DMS153 (cell line): Measurements from ENCODE around the gene C1GALT1C1L.
"Not testable (repeated sequence)": the region's sequence is repeated elsewhere in the genome, so short reads cannot be mapped to it uniquely, and the experiment has no call there.

Source experiments
- DNase-seq: peaks from one replicate; lab custom pipeline; 2025; lab: John Stamatoyannopoulos, UW

The C1GALT1C1L gene

GRCh38 chr2:43676322-43677050 lies at the start of gene C1GALT1C1L:
C1GALT1C1L (minus strand) TSS chr2:43676429; CDS start chr2:43676322, 107 bp downstream.
- no peak for DNase-seq

GRCh38 chr2:43725711-43726246 lies 49.5 kb upstream of the C1GALT1C1L start:
- DNase-seq = no peak

- no peak for DNase-seq
These were observed 48.7 kb upstream of the C1GALT1C1L start for GRCh38 chr2:43724728-43725526.

DNA sequence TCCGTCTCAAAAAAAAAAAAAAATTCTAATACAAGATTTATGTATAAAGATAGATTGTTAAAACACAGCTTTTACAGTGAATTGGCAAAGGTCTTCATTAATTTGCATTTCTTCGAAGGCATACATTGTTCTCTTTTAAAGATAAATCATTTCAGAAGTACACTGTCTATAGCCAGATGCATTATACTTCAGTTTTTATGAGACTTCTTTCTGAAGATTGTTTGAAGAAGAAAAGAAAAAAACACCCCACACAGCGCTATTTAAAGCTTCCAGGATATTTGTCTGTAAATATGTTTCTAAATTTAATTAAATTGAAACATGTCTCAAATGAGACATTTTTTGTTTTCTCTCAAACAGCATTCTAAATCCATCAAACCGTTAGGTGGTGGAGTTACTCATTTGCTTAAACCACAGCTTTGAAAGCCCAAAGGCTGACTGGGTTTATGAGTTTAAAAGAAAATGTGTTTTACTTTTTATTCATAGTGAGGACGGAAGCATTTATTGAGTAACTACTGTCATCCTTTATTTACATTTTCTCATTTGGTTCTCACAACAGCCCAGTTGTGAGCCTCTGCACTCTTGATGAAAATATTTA lies 42.4 kb upstream of the C1GALT1C1L start:
- DNase-seq = no peak

GRCh38 chr2:43717322-43717721 lies 41.1 kb upstream of the C1GALT1C1L start:
- no peak for DNase-seq

- DNase-seq = no peak
These were observed 39.3 kb upstream of the C1GALT1C1L start for GRCh38 chr2:43715300-43716098.

DNA sequence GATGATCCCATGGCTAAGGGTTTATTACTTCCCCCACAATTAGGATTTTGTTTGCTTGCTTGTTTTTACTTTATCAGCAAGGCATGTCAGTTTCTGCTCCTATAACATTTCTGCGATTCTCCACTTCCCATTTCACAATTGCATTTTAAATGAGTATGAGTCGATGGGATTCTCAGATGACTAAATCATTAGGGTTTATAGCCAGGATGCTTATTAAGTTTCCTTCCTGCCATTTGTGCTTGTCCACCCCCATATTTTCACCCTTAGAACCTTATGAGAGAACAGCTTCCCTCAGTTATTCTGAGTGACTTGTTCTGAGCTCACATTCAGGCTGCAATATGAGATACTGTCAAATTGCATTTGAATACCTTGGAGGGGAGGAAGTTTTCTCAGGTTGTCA lies 37.9 kb upstream of the C1GALT1C1L start:
- no peak for DNase-seq

GRCh38 chr2:43710866-43711265 lies 34.6 kb upstream of the C1GALT1C1L start:
- no peak for DNase-seq

- no peak for DNase-seq
These were observed 32.7 kb upstream of the C1GALT1C1L start for GRCh38 chr2:43708891-43709290.

DNA sequence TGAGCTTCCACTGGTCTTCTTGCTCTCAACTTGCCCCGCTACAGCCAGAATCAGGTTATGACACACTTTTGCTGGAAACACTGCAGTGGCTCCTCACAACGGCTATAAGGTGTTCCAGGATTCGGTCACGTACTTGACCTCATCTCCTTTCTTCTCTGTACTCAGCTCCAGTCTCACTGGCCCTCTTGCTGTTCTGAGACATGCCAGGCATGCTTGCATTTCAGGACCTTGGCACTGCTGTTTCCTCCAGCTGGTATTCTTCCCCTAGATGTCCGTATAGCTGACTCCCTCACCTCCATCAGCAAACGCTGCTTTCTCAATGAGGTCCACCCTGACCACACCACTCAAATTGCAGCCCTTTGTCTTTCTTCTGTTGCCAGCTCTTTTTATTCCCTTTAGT lies 31.9 kb upstream of the C1GALT1C1L start:
- DNase-seq = no peak

DNA sequence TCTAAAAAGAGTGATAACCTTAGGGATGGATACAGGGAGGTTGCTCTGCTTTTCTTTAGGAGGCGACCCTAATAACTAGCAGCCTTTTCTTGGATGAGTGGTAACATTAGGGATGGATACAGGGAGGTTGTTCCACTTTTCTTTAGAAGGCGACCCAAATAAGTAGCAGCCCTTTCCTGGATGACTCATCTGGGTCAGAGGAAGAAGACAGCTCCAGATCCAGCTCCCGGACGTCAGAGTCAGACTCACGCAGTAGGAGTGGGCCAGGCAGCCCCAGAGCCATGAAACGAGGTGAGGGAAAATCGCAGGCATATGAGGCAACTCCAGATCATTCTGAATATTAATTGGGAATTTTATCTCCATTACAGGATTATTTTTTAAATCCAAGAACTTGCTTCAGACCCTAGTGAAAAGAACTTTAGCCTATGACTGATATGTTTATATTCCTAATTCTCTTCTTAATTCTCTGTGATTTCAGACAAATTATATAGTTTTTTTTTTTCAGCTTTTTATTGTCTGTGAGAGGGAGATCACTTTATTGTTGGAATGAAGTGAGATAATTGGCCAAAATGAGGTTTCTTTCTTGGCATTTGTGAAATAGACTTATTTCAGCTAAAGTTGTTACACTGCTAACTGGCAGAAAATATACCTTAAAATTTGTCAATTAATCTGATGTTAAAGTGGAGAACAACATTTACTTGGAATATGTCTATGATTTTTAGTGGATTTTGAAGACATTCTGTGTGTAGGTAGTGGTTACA lies 31.2 kb upstream of the C1GALT1C1L start:
- DNase-seq = no peak

DNA sequence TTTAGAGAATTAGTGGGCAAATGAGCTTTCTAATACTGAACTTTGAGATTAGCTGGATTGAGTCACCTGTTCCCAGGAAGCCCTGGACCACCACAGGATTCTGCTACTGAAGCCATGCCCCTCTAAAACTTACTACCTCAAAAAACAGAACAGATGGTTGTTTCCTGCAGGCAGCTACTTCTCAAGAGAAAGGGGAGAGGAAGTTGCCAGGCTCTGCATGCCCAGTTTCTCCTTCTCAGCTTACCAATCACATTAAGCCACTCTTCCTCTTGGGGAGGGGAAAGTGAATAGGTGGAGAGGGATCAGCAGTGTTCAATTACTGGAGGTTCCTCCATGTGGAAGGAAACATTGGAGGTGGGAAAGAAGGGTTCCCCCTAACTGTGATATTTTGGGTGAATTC lies 24.9 kb upstream of the C1GALT1C1L start:
- DNase-seq = no peak

- DNase-seq = no peak
These were observed 23.5 kb upstream of the C1GALT1C1L start for GRCh38 chr2:43699761-43700160.

- DNase-seq = not testable (repeated sequence)
These were observed 21.9 kb upstream of the C1GALT1C1L start for GRCh38 chr2:43698140-43698539.

GRCh38 chr2:43692428-43692994 lies 16.3 kb upstream of the C1GALT1C1L start:
- no peak for DNase-seq

GRCh38 chr2:43689999-43690398 lies 13.8 kb upstream of the C1GALT1C1L start:
- no peak for DNase-seq

DNA sequence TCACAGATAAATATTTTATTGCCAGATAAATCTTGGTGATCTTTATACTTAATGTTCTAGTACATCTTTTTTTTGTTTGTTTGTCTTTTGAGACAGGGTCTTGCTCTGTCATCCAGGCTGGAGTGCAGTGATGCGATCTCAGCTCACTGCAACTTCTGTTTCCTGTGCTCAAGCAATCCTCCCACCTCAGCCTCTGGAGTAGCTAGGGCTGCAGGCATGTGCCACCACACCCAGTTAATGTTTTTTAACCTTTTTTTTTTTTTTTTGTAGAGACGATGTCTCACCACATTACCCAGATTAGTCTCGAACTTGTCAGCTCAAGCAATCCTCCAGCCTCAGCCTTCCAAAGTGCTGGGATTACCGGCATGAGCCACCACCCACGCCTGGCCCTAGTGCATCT lies 9.1 kb upstream of the C1GALT1C1L start:
- no peak for DNase-seq

GRCh38 chr2:43677783-43678182 lies 1.6 kb upstream of the C1GALT1C1L start:
- not testable (repeated sequence) for DNase-seq

GRCh38 chr2:43675646-43676321 lies 445 bp downstream of the C1GALT1C1L start:
- no peak for DNase-seq

- DNase-seq = no peak
These were observed 19.0 kb downstream of the C1GALT1C1L start for GRCh38 chr2:43657241-43657640.
